ENCODE measurements around the gene PRSS57.

GRCh38 chr19:662207-662961 is 32.9 kb downstream of the PRSS57 start:
- TF ChIP-seq POLR2A (IDR thresholded peaks at IDR 0.05; ENCODE audit: low read length) = no peak
- no peak for TF ChIP-seq GATA1 (IDR thresholded peaks at IDR 0.05; ENCODE audit: low read depth, low read length)

Measured in erythroblast (primary cell).